ENCODE data around the gene RCBTB1. TPM values are rescaled to one million over a fixed set of nuclear protein-coding genes. Genes with fewer than 3 reads are reported as not detected.
"Not testable (repeated sequence)": the region's sequence is repeated elsewhere in the genome, so short reads cannot be mapped to it uniquely, and the experiment has no call there.

The RCBTB1 gene
- total RNA-seq, 1 donor from 2014 or later, result 7.2 TPM

DNA sequence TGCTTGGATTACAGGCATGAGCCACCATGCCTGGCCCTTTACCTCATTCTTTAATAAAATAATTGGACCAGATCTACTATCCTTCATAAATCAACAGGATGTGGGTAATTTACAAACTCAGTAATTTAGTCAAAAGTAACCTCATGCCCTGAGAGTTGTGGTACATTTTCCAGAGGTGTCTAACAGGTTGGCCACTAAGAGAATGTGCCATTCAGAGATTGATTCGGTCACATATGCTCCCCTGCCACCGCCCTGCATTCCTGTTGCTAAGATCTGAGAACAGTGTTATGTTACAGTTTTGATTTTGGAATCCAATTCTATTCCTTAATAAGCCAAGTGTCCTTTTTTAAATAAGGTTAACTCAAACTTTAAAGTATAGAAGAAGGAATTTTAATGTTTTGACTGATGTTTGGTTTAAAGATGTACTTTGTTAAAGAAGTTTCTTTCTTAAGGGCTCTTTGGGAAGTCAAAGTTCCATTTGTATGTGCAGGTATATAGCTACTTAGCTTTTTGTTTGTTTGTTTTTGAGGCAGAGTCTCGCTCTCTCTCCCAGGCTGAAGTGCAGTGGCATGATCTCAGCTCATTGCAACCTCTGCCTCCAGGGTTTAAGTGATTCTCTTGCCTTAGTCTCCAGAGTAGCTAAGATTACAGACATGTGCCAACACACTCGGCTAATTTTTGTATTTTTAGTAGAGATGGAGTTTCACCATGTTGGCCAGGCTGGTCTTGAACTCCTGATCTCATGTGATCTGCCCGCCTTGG, 60.4 kb downstream of the RCBTB1 start:
- no peak for DNase-seq (ENCODE audit: low spot score)
- ATAC-seq, result no peak

GRCh38 chr13:49521224-49521623, 64.1 kb downstream of the RCBTB1 start:
- no peak for ATAC-seq
- no peak for DNase-seq (ENCODE audit: low spot score)

GRCh38 chr13:49517461-49517860, 67.9 kb downstream of the RCBTB1 start:
- ATAC-seq (peak; percentile 47), DNase-seq (ENCODE audit: low spot score) (no peak)

DNA sequence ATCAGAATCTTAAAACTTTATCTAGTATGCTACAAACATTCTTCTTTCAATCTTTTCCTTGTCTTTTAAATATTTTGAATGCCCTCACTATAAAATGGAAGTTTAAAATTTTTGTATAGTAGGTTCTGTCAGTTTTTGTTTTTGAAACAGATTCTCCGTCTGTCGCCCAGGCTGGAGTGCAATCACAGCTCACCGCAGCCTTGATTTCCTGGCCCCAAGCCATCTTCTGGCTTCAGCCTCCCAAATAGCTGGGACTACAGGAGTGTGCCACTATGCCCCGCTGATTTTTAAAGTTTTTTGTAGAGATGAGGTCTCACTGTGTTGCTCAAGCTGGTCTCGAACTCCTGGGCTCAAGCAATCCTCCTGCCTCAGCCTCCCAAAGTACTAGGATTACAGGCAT, 68.9 kb downstream of the RCBTB1 start:
- ATAC-seq (peak; percentile 55), DNase-seq (ENCODE audit: low spot score) (no peak)

DNA sequence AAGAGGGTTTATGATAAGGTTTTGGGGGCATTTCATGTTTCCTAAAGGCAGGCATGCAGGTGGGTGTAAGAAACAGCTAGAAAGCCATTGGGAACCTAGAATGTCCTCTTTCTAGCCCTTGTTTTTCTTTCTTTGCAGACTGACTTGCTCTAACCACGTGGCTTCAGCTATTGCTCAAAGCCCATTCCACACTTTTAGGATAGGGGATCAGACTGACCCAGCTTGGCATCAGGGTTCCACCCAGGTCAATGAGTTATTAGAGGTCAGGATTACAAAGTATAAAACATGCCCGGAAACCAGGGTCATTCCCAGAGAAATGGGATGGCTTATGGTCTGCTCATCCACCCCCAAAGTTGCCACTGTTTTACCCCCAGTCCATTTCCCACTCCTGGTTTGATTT, 72.8 kb downstream of the RCBTB1 start:
- DNase-seq (ENCODE audit: low spot score) (peak; percentile 49), ATAC-seq (peak; percentile 89)

GRCh38 chr13:49503951-49504350, 81.4 kb downstream of the RCBTB1 start:
- no peak for ATAC-seq
- DNase-seq (ENCODE audit: low spot score), result no peak

DNA sequence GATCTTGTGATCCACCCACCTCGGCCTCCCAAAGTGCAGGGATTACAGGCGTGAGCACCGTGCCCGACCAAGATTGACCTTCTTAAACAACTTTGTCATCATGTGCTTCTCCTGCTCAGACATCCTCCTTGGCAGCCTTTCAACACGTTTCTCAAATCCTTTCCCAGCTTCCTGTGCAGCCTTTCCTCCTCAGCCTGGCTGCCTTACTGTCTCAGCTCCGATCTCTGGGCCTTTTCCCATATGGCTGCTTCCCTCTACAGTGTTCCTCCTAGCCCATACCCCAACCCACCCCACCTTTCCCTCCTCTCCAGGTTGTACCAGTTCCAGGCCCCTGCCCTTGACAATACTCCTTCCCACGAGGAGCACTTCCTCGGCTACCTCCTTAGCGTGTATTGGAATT, 82.4 kb downstream of the RCBTB1 start:
- peak; percentile 37 for ATAC-seq
- no peak for DNase-seq (ENCODE audit: low spot score)

DNA sequence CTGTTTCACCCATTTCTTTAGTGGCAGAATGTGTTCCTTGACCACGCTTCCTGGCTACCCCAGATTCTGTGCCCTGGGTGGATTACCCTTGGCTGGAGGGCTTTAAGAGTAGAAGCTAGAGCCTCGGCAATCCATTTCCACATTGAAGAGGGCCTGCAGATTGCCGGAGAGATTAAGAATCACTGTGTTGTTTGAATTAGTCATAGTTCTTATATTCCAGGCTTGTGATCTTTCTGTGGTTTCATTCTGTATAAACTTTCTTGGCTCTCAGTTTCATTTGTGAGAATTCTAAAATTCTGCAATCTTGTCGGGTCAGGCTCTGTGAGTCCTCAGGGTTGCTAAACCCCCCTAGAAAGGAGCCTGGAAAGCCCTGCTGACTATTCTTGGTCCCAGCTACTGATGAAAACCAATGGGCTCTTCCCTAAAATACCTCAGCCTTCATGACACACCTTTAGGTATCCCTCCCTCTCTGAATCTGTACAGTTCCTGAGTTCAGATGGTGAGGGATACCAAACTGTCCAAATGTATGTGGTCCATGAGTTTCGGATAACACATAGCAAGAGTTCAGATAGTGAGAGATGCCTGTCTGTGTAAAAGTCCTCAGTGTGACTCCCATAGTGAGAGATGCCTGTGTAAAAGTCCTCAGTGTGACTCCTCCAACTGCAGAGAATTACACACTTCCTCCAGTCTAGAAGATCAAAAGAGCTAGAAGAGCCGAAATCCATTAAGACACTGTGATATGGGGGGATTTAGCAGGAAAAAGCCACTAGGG, 85.3 kb downstream of the RCBTB1 start:
- DNase-seq (ENCODE audit: low spot score) (no peak), ATAC-seq (no peak)

DNA sequence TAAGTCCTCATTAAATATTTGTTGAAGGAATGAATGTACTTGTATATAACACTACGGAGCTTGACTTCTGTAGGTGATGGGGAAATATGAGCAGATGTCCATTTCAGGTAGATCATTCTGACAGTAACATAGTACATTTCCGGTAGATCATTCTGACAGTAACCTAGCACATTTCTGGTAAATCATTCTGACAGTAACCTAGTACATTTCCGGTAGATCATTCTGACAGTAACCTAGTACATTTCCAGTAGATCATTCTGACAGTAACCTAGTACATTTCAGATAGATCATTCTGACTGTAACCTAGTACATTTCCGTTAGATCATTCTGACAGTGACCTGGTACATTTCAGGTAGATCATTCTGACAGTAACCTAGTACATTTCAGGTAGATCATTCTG, 87.2 kb downstream of the RCBTB1 start:
- ATAC-seq, result no peak

GRCh38 chr13:49497272-49497671, 88.1 kb downstream of the RCBTB1 start:
- no peak for ATAC-seq
- no peak for DNase-seq (ENCODE audit: low spot score)

More for the DNA sequence above, 87.2 kb downstream of the RCBTB1 start:
- DNase-seq (ENCODE audit: low spot score), result no peak

GRCh38 chr13:49496837-49497236, 88.5 kb downstream of the RCBTB1 start:
- not testable (repeated sequence) for ATAC-seq; DNase-seq (ENCODE audit: low spot score)

- ATAC-seq (peak; percentile 87), DNase-seq (ENCODE audit: low spot score) (peak; percentile 85)
Measured at GRCh38 chr13:49495783-49496762, 89.3 kb downstream of the RCBTB1 start, which contains the start of gene PHF11. TSS of gene PHF11 (plus strand) at chr13:49495953. CDS start at chr13:49496002, 49 bp downstream.

DNA sequence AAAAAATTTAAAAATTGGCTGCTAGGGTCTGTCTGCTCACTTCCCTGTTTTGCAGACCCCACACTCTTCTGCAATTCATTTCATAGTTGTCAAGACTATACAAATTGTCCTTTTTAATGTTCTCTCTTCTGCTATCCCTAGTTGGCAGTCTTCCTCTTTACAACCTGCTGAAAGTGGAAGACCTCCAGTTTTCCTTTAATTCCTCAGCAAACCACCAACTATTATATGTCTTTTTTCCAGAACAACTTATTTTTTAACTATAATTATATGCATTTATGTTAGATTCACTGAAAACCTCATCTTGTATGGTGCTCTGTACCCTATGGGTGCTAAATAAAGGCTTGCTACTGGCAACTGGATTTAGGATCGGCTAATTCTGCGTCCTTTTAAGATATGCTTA, 90.7 kb downstream of the RCBTB1 start:
- DNase-seq (ENCODE audit: low spot score) (no peak), ATAC-seq (no peak)

DNA sequence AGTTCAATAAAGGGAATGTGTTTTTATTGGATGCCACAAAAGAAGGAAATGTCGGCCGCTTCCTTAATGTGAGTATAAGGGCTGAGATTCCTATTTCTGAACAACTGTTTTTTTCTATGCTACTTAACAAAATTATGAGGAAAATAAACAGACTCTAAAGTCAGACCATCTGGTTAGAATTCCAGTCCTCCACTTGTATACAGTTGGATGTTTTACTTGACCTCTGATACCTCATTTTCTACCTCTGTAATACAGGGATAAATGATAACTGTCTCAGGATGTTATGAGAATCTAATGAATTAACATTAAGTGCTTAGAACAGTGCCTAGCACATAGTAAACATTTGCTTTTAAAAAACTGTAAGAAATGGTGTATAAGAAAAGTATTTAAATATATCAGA, 96.8 kb downstream of the RCBTB1 start:
- DNase-seq (ENCODE audit: low spot score) (no peak), ATAC-seq (no peak)

Other genes starting within 250 kb of the RCBTB1 start
- 2.4 TPM for gene CAB39L, start 141.5 kb downstream of the RCBTB1 start, total RNA-seq
- gene SETDB2, start 141.3 kb downstream of the RCBTB1 start, total RNA-seq, result 4.9 TPM
- 11.7 TPM for gene PHF11, start 89.6 kb downstream of the RCBTB1 start, total RNA-seq
- 0.23 TPM for gene ARL11, start 42.9 kb upstream of the RCBTB1 start, total RNA-seq
- 62.5 TPM for gene EBPL, start 105.9 kb upstream of the RCBTB1 start, total RNA-seq
- 14.8 TPM for gene KPNA3, start 207.1 kb upstream of the RCBTB1 start, total RNA-seq

Measured in left lobe of liver (tissue), 2 donors.